GM12891 (cell line): Measurements from ENCODE around the gene CTSA.

Experiments used
- POLR2A ChIP-seq: IDR thresholded peaks from 2 replicates; pipeline ENCODE4 v1.6.1; 2011; ENCODE audit warnings: low read depth, low read length, control low read depth
- POLR2AphosphoS5 ChIP-seq: IDR thresholded peaks from 2 replicates; pipeline ENCODE4 v1.6.1; 2011; ENCODE audit warnings: low read depth, low read length, control low read depth
- SPI1 ChIP-seq: IDR thresholded peaks from 2 replicates; pipeline ENCODE4 v1.6.1; 2011; ENCODE audit warnings: low read depth, low read length, control low read depth
- TAF1 ChIP-seq: IDR thresholded peaks from 2 replicates; pipeline ENCODE4 v1.6.1; 2011; ENCODE audit warnings: low read depth, low read length, control low read depth

GRCh38 chr20:45909817-45910669, 18.9 kb downstream of the CTSA start:
- no peak for TF ChIP-seq POLR2AphosphoS5
- TF ChIP-seq POLR2A = no peak
- no peak for TF ChIP-seq TAF1
- no peak for TF ChIP-seq SPI1
